NCI-H146 (cell line): ENCODE measurements around the gene RIT2.

Experiments
- DNase-seq: peaks from one replicate; lab custom pipeline; 2025; lab: John Stamatoyannopoulos, UW

RIT2 gene

GRCh38 chr18:42929181-42929580 is 186.3 kb downstream of the RIT2 start:
- DNase-seq, result no peak

GRCh38 chr18:42925036-42925435 is 190.4 kb downstream of the RIT2 start:
- no peak for DNase-seq

GRCh38 chr18:42922363-42922762 is 193.1 kb downstream of the RIT2 start:
- DNase-seq, result no peak

GRCh38 chr18:42921226-42921737 is 194.2 kb downstream of the RIT2 start:
- DNase-seq, result no peak

GRCh38 chr18:42920621-42921020 is 194.9 kb downstream of the RIT2 start:
- DNase-seq, result no peak

- DNase-seq, result peak; percentile 89
Measured at GRCh38 chr18:42915299-42915698, 200.2 kb downstream of the RIT2 start.

- peak; percentile 63 for DNase-seq
Measured at GRCh38 chr18:42914476-42914875, 201.0 kb downstream of the RIT2 start.

- DNase-seq, result no peak
Measured at GRCh38 chr18:42909095-42909494, 206.4 kb downstream of the RIT2 start.

GRCh38 chr18:42906761-42907160 is 208.7 kb downstream of the RIT2 start:
- DNase-seq, result no peak

- DNase-seq, result no peak
Measured at GRCh38 chr18:42901161-42901560, 214.3 kb downstream of the RIT2 start.

GRCh38 chr18:42893977-42894376 is 221.5 kb downstream of the RIT2 start:
- DNase-seq, result peak; percentile 97

- peak; percentile 20 for DNase-seq
Measured at GRCh38 chr18:42892181-42892580, 223.3 kb downstream of the RIT2 start.

- peak; percentile 93 for DNase-seq
Measured at GRCh38 chr18:42891705-42892104, 223.8 kb downstream of the RIT2 start.

GRCh38 chr18:42883169-42883568 is 232.3 kb downstream of the RIT2 start:
- DNase-seq, result peak; percentile 67

- no peak for DNase-seq
Measured at GRCh38 chr18:42882122-42882521, 233.4 kb downstream of the RIT2 start.

- no peak for DNase-seq
Measured at GRCh38 chr18:42872838-42873237, 242.6 kb downstream of the RIT2 start.

- no peak for DNase-seq
Measured at GRCh38 chr18:42864876-42865275, 250.6 kb downstream of the RIT2 start.

GRCh38 chr18:42861271-42861670 is 254.2 kb downstream of the RIT2 start:
- no peak for DNase-seq

GRCh38 chr18:42860548-42860947 is 254.9 kb downstream of the RIT2 start:
- no peak for DNase-seq

- no peak for DNase-seq
Measured at GRCh38 chr18:42860011-42860410, 255.5 kb downstream of the RIT2 start.

- DNase-seq, result no peak
Measured at GRCh38 chr18:42854558-42854957, 260.9 kb downstream of the RIT2 start.

GRCh38 chr18:42850174-42851083 is 265.1 kb downstream of the RIT2 start:
- peak; percentile 90 for DNase-seq

- DNase-seq, result no peak
Measured at GRCh38 chr18:42839408-42839807, 276.1 kb downstream of the RIT2 start.
